Astrocyte of the spinal cord (primary cell): ENCODE data around the gene PTPN4.

Experiments
- DNase-seq: peaks from one replicate; pipeline ENCODE4 v3.0.0; 2011; ENCODE audit warnings: low read depth, low spot score
- H3K4me3 ChIP-seq: 2 replicates; pipeline ENCODE4 v1.5.1; 2011; ENCODE audit warnings: low read depth, mild to moderate bottlenecking, low read length, moderate library complexity
- CTCF ChIP-seq: IDR thresholded peaks from 2 replicates; pipeline ENCODE4 v1.5.1; 2012; ENCODE audit warnings: low read depth, mild to moderate bottlenecking, low read length, inconsistent platforms
- in situ Hi-C: cut with HindIII; loops from 2 replicates; pipeline ENCODE4 v1.10.0; 2017; ENCODE audit warnings: low sequenced_read_pairs

PTPN4 gene

DNA sequence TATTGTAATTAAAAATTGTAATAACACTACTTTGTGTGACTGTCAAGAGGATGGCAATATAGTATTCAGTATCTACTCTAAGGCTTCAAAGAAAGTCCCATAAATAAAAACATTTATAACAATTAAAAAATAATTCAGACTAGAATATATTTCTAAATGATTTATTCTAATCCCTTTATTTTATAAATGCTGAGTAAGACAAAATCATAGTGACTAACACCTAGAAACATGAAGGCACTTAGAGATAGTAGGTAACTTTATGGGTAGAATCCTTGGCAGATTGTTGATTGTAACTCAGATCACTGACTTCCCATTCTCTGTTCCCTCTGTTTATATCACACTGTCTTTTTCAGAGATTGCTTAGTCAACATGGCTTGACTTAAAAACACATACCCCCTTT is 174.6 kb downstream of the PTPN4 start:
- no peak overlapping the region for H3K4me3 ChIP-seq
- no peak for DNase-seq
- in situ Hi-C loops, result no loop called here
- TF ChIP-seq CTCF, result no peak

DNA sequence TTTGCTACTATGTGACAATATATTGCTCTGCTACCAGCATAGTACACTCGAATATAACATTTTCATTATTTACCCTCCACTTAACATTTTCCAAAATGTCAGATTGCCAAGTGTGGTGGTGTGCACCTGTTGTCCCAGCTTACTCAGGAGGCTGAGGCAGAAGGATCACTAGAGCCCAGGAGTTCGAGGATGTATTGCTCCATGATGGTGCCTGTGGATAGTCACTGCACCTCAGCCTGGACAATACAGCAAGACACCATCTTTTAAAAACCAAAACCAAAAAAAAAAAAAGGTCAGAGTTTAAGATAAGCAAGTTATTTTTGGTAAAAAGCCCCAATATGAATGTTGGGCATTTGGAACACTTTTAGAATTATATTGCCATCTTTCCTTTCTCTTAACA is 178.0 kb downstream of the PTPN4 start:
- DNase-seq, result no peak
- H3K4me3 ChIP-seq, result no peak overlapping the region
- in situ Hi-C loops, result no loop called here
- TF ChIP-seq CTCF, result no peak

- no peak for DNase-seq
- no peak for TF ChIP-seq CTCF
- H3K4me3 ChIP-seq, result no peak overlapping the region
- in situ Hi-C loops, result no loop called here
Observed at GRCh38 chr2:119939915-119940314, 180.2 kb downstream of the PTPN4 start.

DNA sequence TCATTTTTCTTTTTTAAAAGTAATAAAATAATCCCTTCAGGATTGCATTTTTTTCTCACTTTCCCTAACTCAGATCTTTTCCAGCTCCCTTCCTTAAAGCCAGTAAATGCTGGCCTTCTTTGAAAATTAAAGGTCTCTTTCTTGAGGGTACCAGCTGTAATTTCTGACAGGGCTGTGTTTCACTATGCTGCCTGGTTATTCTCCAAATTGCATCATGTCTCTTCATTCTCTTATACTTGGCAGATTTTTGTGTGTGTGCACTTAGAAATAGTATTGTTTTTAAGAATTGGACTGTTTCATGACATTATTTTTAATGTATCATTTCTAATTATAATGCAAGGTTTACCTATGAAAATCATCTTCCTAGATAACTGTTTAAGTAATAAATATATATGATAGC is 181.1 kb downstream of the PTPN4 start:
- in situ Hi-C loops, result no loop called here
- TF ChIP-seq CTCF, result no peak
- DNase-seq, result no peak

DNA sequence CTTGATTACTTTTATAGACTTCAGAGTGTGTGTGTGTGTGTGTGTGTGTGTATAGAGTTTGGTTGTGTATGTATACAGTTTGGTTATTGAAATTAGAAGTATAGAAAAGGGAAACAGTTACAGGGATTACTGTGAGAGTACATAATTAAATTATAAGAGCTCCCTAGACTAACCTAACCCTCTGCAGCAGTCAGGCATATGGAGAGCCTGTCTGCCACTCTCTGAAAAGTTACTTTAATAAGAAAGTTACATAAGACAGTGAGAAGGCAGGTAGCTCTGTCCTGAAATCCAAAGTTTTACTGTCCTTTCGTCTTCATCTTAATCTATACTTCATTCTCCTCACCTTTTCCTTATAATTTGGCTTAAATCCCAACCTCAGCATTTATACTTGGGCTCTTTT is 181.7 kb downstream of the PTPN4 start:
- no peak for TF ChIP-seq CTCF
- no peak overlapping the region for H3K4me3 ChIP-seq
- no peak for DNase-seq
- in situ Hi-C loops, result no loop called here

More for the DNA sequence above, 181.1 kb downstream of the PTPN4 start:
- H3K4me3 ChIP-seq, result no peak overlapping the region

- in situ Hi-C loops, result no loop called here
Observed at GRCh38 chr2:119941981-119942513, 182.3 kb downstream of the PTPN4 start.

More at GRCh38 chr2:119941981-119942513, 182.3 kb downstream of the PTPN4 start:
- TF ChIP-seq CTCF, result no peak
- DNase-seq, result no peak
- no peak overlapping the region for H3K4me3 ChIP-seq
